GM23248 (cell line): ENCODE results near the gene TP53RK.

Source experiments
- EZH2 ChIP-seq: fragments of 200-600 bp; sonication (generic); IDR thresholded peaks from 2 replicates; pipeline ENCODE4 v1.6.1; 2018; ENCODE audit warnings: antibody characterized with exemption, mild to moderate bottlenecking; ENCODE audit not compliant: insufficient read depth, poor library complexity, severe bottlenecking
- EZH2phosphoT487 ChIP-seq: fragments of 200-600 bp; sonication (generic); IDR thresholded peaks from 2 replicates; pipeline ENCODE4 v1.6.1; 2018; ENCODE audit warnings: antibody characterized with exemption, moderate library complexity, mild to moderate bottlenecking, low read depth; ENCODE audit not compliant: insufficient read depth

- TF ChIP-seq EZH2 (no peak), EZH2phosphoT487 (no peak)
Observed at GRCh38 chr20:46673394-46674252, 15.6 kb downstream of the TP53RK start.
